Measurements from ENCODE around the gene B3GALT6.
"Not testable (repeated sequence)": the region's sequence is repeated elsewhere in the genome, so short reads cannot be mapped to it uniquely, and the experiment has no call there.

Gene B3GALT6

GRCh38 chr1:1242461-1243265 is 10.6 kb downstream of the B3GALT6 start:
- DNase-seq (ENCODE audit: low read depth in 1 of 2, low spot score in 1 of 2): no peak

DNA sequence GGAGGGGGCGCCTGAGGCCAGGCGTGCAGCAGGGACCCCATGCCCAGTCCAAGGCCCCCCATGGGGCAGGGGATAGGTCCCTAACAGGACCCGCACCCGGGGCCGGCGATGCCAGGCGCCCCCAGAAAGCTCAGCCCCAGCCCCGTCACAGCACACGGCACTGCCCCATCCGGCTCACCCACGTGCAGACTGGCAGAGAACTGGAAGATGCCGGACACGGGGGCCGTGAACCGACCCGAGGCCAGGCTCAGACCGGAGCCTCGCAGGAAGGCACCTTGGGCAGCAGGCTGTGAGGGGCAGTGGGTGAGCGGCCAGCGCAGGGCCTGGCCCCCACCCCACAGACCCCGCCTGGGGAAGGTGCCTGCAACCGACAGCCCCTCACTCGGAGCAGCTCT is 11.2 kb downstream of the B3GALT6 start:
- DNase-seq (ENCODE audit: low read depth in 1 of 2, low spot score in 1 of 2): no peak

GRCh38 chr1:1243807-1244191 is 11.8 kb downstream of the B3GALT6 start:
- DNase-seq (ENCODE audit: low read depth in 1 of 2, low spot score in 1 of 2): no peak

DNA sequence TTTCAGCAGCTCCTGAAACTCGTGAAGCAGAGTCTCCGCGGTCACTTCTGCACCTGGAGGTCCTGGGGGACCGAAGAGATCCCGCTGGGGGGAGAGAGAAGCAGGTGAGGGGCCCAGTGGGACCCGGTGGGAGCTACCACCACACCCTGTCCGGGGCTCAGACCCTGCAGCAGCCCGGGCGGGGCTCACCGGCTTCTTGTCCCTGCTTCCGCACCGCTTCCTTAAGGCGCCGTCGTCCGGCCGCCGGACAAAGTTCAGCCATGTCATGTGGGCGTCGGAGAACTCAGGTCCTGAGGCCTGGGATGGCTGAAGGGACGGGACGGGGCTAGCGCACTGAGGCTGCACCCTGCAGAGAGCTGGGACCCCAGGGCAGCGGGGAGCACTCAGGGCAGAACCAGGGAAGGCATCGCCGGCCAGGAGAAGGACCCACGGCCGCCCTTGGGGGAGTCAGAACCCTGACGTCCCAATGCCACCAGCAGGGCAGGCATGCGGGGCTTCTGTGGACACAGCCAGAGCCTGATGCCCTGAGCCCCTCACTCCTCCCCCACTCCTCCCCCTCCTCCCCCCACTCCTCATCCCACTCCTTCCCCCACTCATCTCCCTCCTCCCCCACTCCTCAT is 12.3 kb downstream of the B3GALT6 start:
- no peak for DNase-seq (ENCODE audit: low read depth in 1 of 2, low spot score in 1 of 2)

DNA sequence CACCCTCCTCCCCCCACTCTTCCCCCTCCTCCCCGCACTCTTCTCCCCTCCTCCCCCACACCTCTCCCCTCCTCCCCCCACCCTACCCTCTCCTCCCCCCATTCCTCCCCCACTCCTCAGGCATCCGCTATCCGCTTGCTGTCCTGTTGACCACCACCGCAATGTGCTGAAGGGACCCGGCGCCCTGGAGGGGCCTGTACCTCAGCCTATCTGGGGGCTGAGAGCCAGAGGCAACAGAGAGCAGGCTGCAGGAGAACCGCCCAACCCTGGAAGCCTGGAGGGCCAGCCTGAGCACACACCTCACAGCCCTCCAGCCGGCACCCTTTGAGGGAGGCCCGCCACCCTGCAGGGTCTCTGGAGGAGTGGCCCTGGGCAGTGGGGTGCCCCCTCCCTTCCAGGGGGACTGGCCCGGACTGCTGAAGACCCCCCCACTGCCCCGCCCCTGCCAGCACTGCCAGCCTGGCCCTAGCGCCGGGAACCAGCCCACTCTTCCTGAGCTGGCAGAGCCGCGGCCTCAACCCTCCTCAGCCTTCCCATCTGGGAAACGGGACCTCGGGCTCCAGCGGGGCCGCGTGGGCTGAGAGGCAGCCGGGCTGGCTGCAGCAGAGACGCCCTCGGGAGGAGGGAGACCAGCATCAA is 13.3 kb downstream of the B3GALT6 start:
- no peak for DNase-seq (ENCODE audit: low read depth in 1 of 2, low spot score in 1 of 2)

GRCh38 chr1:1245817-1246576 is 14.0 kb downstream of the B3GALT6 start:
- DNase-seq (ENCODE audit: low read depth in 1 of 2, low spot score in 1 of 2): no peak

DNA sequence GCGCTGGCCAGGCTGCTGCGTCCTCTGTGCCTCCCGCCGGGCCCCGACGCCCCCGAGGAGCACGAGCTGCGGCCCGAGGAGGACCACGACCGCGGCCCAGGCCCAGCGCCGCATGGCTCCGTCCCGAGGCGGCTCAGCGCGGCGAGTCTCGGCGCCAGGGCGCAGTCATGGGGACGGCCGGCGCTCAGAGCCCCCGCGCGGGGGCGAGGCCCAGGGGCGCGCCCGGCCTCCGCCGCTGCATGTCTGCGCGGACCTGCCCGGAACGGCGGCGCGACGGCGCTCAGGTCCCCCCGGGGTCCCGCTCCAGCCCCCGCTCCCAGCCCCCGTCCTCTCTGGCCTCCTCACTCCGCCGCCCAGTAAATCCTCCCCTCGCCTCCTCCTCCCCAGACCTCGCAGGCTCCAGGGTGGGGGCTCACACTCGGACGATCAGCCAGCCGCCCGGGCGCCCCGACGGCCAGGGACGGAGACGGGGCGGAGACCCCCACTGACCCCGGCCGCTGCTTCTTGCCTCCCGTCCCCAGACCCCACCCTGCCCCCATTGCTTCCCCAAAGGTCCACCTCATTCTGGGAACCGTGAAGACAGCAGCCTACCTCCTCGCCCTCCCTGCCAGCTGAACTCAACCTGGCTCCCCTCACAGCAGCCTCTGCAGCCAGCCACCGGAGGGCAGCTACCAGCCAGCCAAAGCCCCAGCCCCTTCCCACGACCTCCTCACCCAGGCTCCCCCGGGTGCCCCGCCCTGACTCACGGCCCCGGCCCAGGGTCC is 14.7 kb downstream of the B3GALT6 start, which contains the start of gene C1QTNF12:
TSS of gene C1QTNF12 (minus strand) at position 146 of the 764 bp plus-strand sequence. CDS start at position 114, 32 bp downstream.
- DNase-seq (ENCODE audit: low read depth in 1 of 2, low spot score in 1 of 2): no peak

GRCh38 chr1:1247341-1247913 is 15.4 kb downstream of the B3GALT6 start:
- no peak for DNase-seq (ENCODE audit: low read depth in 1 of 2, low spot score in 1 of 2)

DNA sequence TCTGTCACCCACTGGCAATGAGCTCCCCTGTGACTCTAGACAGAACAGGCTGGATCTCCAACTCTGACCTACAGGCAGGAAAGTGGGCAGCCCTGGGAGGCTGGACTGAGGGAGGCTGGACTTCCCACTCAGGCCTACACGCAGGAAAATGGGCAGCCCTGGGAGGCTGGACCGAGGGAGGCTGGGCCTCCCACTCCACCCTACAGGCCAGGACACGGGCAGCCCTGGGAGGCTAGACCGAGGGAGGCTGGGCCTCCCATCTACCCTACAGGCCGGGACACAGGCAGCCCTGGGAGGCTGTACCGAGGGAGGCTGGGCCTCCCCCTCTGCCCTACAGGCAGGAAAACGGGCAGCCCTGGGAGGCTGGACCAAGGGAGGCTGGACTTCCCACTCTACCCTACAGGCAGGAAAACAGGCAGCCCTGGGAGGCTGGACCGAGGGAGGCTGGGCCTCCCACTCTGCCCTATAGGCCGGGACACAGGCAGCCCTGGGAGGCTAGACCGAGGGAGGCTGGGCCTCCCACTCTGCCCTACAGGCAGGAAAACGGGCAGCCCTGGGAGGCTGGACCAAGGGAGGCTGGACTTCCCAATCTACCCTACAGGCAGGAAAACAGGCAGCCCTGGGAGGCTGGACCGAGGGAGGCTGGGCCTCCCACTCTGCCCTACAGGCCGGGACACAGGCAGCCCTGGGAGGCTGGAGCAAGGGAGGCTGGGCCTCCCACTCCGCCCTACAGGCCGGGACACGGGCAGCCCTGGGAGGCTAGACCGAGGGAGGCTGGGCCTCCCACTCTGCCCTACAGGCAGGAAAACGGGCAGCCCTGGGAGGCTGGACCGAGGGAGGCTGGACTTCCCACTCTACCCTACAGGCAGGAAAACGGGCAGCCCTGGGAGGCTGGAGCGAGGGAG is 16.2 kb downstream of the B3GALT6 start:
- DNase-seq (ENCODE audit: low read depth in 1 of 2, low spot score in 1 of 2): not testable (repeated sequence)

- peak; percentile 31 to 61 for DNase-seq (ENCODE audit: low read depth in 1 of 2, low spot score in 1 of 2)
Observed at GRCh38 chr1:1250786-1251284, 18.8 kb downstream of the B3GALT6 start.

GRCh38 chr1:1253314-1253713 is 21.3 kb downstream of the B3GALT6 start:
- no peak for DNase-seq (ENCODE audit: low read depth in 1 of 2, low spot score in 1 of 2)

DNA sequence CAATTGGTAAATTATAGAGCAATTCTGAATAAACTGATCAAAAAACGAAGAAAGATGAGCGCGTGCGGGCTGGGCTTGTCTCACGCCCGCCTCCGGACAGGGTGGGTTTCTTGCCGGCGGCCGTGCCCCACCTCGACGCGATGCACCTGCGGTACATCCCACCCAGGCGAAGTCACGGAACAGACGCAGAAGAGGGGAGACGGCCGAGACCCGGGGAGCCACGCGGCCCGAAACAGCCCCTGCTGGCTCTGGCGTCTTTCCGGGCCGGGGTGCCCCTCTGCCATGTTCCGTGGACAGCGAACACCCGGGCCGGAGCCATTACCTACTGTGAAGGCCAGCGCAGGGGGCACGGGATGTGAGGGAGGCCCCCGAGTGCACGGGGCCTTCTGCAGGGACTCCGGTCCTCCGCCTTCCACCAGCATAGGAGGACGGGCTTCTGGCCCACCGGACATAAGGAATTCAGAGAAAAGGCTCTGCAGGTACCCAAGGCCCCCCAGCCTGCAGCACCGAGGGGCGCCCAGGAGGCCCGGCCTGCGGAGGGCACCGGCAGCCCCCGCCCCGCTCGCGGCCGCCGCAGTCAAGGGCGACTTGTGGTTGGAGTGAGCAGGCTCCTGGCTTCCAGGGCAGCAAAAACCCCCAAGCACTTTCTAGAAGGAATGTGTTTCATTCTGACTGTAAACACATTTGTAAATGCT is 22.1 kb downstream of the B3GALT6 start:
- no peak for DNase-seq (ENCODE audit: low read depth in 1 of 2, low spot score in 1 of 2)

GRCh38 chr1:1254667-1254998 is 22.6 kb downstream of the B3GALT6 start:
- no peak for DNase-seq (ENCODE audit: low read depth in 1 of 2, low spot score in 1 of 2)

- DNase-seq (ENCODE audit: low read depth in 1 of 2, low spot score in 1 of 2): no peak
Observed at GRCh38 chr1:1255078-1255477, 23.0 kb downstream of the B3GALT6 start.

- no peak for DNase-seq (ENCODE audit: low read depth in 1 of 2, low spot score in 1 of 2)
Observed at GRCh38 chr1:1255611-1256010, 23.6 kb downstream of the B3GALT6 start.

- no peak for DNase-seq (ENCODE audit: low read depth in 1 of 2, low spot score in 1 of 2)
Observed at GRCh38 chr1:1256956-1257871, 25.2 kb downstream of the B3GALT6 start.

GRCh38 chr1:1259119-1259488 is 27.1 kb downstream of the B3GALT6 start:
- no peak for DNase-seq (ENCODE audit: low read depth in 1 of 2, low spot score in 1 of 2)

- DNase-seq (ENCODE audit: low read depth in 1 of 2, low spot score in 1 of 2): no peak
Observed at GRCh38 chr1:1259540-1259939, 27.5 kb downstream of the B3GALT6 start.

Measured in activated T-helper 1 cell treated with anti-CD3 and anti-CD28 coated beads, Interleukin-2, amount 50 U/mL, for 16 hours (primary cell).